DOHH2 (cell line): Measurements from ENCODE around the gene IER5.

ENCODE experiments used
- EZH2phosphoT487 ChIP-seq: fragments of 200-600 bp; sonication (generic); IDR thresholded peaks from 2 replicates; pipeline ENCODE4 v1.6.1; 2017; ENCODE audit warnings: borderline replicate concordance, mild to moderate bottlenecking, antibody characterized with exemption, low read length, moderate library complexity, mixed read lengths
- TF ChIP-seq, protein P1 (sequence below): fragments of 200-600 bp; sonication (generic); IDR thresholded peaks from one replicate; pipeline ENCODE4 v1.5.1; 2014; ENCODE audit warnings: antibody characterized with exemption, mild to moderate bottlenecking, low read depth, low read length; ENCODE audit not compliant: poor library complexity, severe bottlenecking

DNA sequence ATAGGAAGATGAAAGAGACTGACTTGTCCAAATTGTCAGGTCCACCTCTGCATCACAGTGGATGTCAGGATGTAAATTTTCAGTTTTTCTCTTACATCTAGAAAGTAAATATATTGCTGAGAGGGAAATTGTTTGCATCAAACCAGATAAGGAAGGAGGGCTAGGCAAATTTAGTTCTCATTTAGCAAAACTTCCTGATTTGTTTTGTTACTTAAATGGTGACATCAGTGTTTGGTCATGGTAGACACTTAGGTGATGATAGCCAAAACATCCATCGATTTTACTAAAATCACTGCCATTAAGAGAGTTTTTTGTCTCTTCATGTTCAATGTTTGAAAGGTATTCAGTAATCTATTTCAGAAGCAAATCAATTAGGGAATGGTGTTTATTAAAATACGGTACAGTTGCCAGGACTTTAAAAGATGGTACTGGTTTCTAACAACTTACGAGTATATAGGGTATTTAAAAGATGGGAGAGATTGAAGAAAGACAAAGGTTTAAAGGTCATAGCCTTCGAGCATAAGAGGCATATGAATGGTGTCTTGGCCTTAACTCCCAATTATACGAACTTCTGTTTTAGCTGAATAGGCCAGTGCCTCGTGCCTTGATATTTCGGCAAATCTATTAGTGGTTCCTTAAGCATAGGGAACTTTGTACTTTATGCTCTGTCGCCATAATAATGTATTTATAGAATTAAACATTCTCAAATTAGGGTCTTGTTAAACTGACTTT is 3.0 kb downstream of the IER5 start:
- TF ChIP-seq, protein P1, sequence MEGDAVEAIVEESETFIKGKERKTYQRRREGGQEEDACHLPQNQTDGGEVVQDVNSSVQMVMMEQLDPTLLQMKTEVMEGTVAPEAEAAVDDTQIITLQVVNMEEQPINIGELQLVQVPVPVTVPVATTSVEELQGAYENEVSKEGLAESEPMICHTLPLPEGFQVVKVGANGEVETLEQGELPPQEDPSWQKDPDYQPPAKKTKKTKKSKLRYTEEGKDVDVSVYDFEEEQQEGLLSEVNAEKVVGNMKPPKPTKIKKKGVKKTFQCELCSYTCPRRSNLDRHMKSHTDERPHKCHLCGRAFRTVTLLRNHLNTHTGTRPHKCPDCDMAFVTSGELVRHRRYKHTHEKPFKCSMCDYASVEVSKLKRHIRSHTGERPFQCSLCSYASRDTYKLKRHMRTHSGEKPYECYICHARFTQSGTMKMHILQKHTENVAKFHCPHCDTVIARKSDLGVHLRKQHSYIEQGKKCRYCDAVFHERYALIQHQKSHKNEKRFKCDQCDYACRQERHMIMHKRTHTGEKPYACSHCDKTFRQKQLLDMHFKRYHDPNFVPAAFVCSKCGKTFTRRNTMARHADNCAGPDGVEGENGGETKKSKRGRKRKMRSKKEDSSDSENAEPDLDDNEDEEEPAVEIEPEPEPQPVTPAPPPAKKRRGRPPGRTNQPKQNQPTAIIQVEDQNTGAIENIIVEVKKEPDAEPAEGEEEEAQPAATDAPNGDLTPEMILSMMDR = no peak
- no peak for TF ChIP-seq EZH2phosphoT487
